Cardiac muscle cell (in vitro differentiated cells and primary cell): ENCODE results near the gene CACNA2D3. TPM values are rescaled to one million over a fixed set of nuclear protein-coding genes. Genes with fewer than 3 reads are reported as not detected.

ENCODE experiments used
- DNase-seq, 2 donors: peaks; one replicate each; pipeline versions ENCODE4 v3.0.0 to v3.0.0-alpha.2; 2010 to 2017; ENCODE audit warnings: low read depth in 1 of 2, low spot score in 1 of 2
- H3K27ac ChIP-seq: fragments of 200-600 bp; sonication (generic); 2 replicates; pipeline ENCODE4 v1.5.1; 2016
- H3K27me3 ChIP-seq: fragments of 200-600 bp; sonication (generic); 2 replicates; pipeline ENCODE4 v1.6.0; 2016; ENCODE audit warnings: control low read depth
- H3K36me3 ChIP-seq: fragments of 200-600 bp; sonication (generic); 2 replicates; pipeline ENCODE4 v1.5.1; 2016; ENCODE audit warnings: control low read depth
- H3K4me1 ChIP-seq: fragments of 200-600 bp; sonication (generic); 2 replicates; pipeline ENCODE4 v1.8.1; 2017; ENCODE audit warnings: low read depth, mild to moderate bottlenecking, mixed run types
- H3K4me3 ChIP-seq: fragments of 200-600 bp; sonication (generic); 2 replicates; pipeline ENCODE4 v1.5.1; 2016; ENCODE audit warnings: mild to moderate bottlenecking
- H3K9me3 ChIP-seq: fragments of 200-600 bp; sonication (generic); 2 replicates; pipeline ENCODE4 v1.5.1; 2017; ENCODE audit warnings: low read depth, mild to moderate bottlenecking, control low read depth
- CTCF ChIP-seq: IDR thresholded peaks from 2 replicates; pipeline ENCODE4 v1.5.1; 2012; ENCODE audit warnings: low read depth, mild to moderate bottlenecking, low read length
- polyA plus RNA-seq: library from polyadenylated mRNA; unstranded; fragments of >200 nt; fragmentation: Nextera tagmentation; extraction: Ambion mirVana; gene quantifications from 2 replicates; pipeline ENCODE4 v1.2.1, GENCODE V29; 2016
- total RNA-seq: library from RNA; depleted of rRNA; stranded (reverse); fragments of >200 nt; gene quantifications from 2 replicates; pipeline ENCODE4 v1.2.3, GENCODE V29; 2016

CACNA2D3 gene
- total and polyA plus RNA-seq, 2 experiments from 2014 or later, result 0.45 to 0.59 TPM

DNA sequence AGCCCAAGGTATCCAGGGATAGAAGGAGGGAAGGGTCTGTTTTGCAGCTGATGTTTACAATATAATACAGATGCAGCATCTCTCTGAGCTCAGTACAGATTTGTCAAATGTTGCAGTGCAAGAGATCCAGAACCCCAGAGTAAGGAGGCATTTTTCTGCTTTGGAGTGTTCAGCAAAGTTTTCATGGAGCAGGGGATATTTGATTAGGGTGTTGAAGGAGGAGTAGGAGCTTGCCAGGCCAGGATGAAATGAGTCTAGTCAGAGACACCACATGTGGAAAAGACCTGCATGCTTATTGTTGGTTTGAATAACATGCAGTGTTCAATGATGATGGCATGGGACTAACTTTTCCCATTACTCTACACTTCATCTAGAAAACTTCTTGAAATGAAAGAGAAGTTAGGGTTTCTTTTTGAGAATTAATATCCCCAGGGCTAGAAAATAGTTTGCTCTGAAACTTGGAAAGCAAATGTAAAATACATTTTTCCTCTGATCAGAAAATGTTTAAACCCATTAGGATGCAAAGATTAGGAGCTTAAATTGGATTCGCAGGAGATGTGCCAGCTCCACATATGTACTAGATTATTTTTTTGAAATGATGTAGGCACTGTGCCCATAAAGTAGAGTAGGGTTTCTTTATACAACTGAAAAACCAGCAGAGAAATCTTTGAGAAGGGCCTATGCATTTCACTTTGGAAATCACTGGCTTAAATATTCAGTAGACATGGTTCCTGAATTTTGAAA lies 243.8 kb downstream of the CACNA2D3 start:
- Histone ChIP-seq H3K9me3 (no peaks in the 10 kb centered on the region), H3K27ac (no peak overlapping the region), H3K4me1 (no peaks in the 10 kb centered on the region), H3K27me3 (no peaks in the 10 kb centered on the region), H3K4me3 (no peak overlapping the region), H3K36me3 (no peaks in the 10 kb centered on the region)
- no peak for DNase-seq
- no peak for TF ChIP-seq CTCF

DNA sequence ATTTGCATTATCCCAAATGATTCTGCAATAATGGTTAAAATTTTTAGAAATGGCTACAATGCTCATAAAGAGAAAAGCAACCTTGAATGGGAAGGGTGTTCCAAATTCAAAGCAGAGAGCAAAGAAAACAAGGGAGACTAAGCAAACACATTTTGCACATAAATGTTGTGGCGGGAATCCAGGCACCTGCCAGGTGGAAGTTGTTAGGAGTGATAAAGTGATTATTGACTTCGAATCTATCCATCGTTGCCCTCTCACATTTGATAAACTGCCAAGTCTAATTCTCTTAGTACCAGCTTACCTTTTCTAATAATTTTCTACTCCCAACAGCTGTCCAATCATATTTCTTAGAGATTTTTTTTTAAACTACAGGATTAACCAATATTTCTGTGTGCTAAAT lies 244.5 kb downstream of the CACNA2D3 start:
- Histone ChIP-seq H3K4me3 (no peak overlapping the region), H3K36me3 (no peaks in the 10 kb centered on the region), H3K9me3 (no peaks in the 10 kb centered on the region), H3K27ac (no peak overlapping the region), H3K27me3 (no peaks in the 10 kb centered on the region), H3K4me1 (no peaks in the 10 kb centered on the region)
- TF ChIP-seq CTCF, result no peak
- DNase-seq, result no peak

- H3K9me3 ChIP-seq, result no peaks in the 10 kb centered on the region
- no peak overlapping the region for H3K4me3 ChIP-seq
- no peak for TF ChIP-seq CTCF
- no peaks in the 10 kb centered on the region for H3K27me3 ChIP-seq
- no peak overlapping the region for H3K27ac ChIP-seq
- H3K36me3 ChIP-seq, result no peaks in the 10 kb centered on the region
- H3K4me1 ChIP-seq, result no peaks in the 10 kb centered on the region
- DNase-seq, result peak in 1 of 2 donors; percentile 36
These were observed 249.9 kb downstream of the CACNA2D3 start for GRCh38 chr3:54372232-54372631.

GRCh38 chr3:54374214-54374852 lies 252.0 kb downstream of the CACNA2D3 start:
- H3K9me3 ChIP-seq, result no peaks in the 10 kb centered on the region
- H3K4me3 ChIP-seq, result no peak overlapping the region
- H3K36me3 ChIP-seq, result no peaks in the 10 kb centered on the region
- H3K27me3 ChIP-seq, result no peaks in the 10 kb centered on the region
- no peak overlapping the region for H3K27ac ChIP-seq
- DNase-seq, result peak; percentile 28 to 54
- H3K4me1 ChIP-seq, result no peaks in the 10 kb centered on the region
- peak; percentile 53 for TF ChIP-seq CTCF

- DNase-seq, result peak in 1 of 2 donors; percentile 80
- no peak for TF ChIP-seq CTCF
These were observed 253.9 kb downstream of the CACNA2D3 start for GRCh38 chr3:54376142-54376807.

More at GRCh38 chr3:54376142-54376807, 253.9 kb downstream of the CACNA2D3 start:
- H3K27me3 ChIP-seq, result no peaks in the 10 kb centered on the region
- no peaks in the 10 kb centered on the region for H3K4me1 ChIP-seq
- H3K27ac ChIP-seq, result no peak overlapping the region
- H3K9me3 ChIP-seq, result no peaks in the 10 kb centered on the region
- H3K36me3 ChIP-seq, result no peaks in the 10 kb centered on the region
- H3K4me3 ChIP-seq, result no peak overlapping the region
